ENCODE data around the gene EXOC4.

DNA sequence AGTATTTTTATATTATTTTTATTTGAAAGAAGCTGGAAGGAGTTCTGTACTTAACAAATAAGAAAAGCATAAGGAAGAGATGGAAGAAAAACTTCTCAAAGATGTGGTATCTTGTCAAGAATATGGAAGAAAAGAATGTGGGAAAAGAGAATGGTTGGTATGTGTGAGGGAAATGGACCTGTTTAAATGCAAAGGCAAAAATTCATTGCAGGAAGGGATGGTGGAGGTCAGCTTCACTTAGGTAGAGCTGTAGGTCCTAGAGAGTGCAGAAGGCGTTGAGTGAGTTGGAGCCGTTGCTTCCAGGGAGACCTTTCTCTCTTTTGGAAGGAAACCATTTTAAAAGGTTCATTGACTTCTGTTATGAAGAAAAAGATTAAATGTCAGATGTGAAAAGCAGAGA is 107.3 kb downstream of the EXOC4 start:
- TF ChIP-seq ZNF530 (tag by site-specific recombination; IDR thresholded peaks at IDR 0.05; ENCODE audit: low read depth) (no peak), ZNF248 (tag by site-specific recombination; IDR thresholded peaks at IDR 0.05) (no peak), ZNF785 (tag by site-specific recombination; IDR thresholded peaks at IDR 0.05) (no peak), CTCF (tag by site-specific recombination; IDR thresholded peaks at IDR 0.05) (no peak), ZBTB49 (tag by site-specific recombination; IDR thresholded peaks at IDR 0.05; ENCODE audit: low read depth) (no peak), OSR2 (tag by site-specific recombination; IDR thresholded peaks at IDR 0.05) (no peak), ZNF175 (tag by site-specific recombination; IDR thresholded peaks at IDR 0.05) (no peak), ZNF239 (tag by site-specific recombination; IDR thresholded peaks at IDR 0.05) (no peak), ZNF121 (tag by site-specific recombination; IDR thresholded peaks at IDR 0.05) (no peak)
- TF ChIP-seq, protein P1, sequence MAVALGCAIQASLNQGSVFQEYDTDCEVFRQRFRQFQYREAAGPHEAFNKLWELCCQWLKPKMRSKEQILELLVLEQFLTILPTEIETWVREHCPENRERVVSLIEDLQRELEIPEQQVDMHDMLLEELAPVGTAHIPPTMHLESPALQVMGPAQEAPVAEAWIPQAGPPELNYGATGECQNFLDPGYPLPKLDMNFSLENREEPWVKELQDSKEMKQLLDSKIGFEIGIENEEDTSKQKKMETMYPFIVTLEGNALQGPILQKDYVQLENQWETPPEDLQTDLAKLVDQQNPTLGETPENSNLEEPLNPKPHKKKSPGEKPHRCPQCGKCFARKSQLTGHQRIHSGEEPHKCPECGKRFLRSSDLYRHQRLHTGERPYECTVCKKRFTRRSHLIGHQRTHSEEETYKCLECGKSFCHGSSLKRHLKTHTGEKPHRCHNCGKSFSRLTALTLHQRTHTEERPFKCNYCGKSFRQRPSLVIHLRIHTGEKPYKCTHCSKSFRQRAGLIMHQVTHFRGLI (tag by site-specific recombination; IDR thresholded peaks at IDR 0.05) = no peak
